ENCODE data around the gene OGFR.
A peak's percentile ranks its signal among the peaks of the same experiment; 100 is the strongest.

OGFR gene

GRCh38 chr20:62797671-62798532 lies 6.7 kb upstream of the OGFR start:
- Histone ChIP-seq H3K4me1 (ENCODE audit: insufficient read depth, low read length) (peaks cover 4% of the 10 kb centered on the region; the same call in 1 of the 2 replicates), H3K27ac (ENCODE audit: low read length) (no peak overlapping the region), H3K9ac (ENCODE audit: low read depth, low read length) (no peak overlapping the region), H3K36me3 (ENCODE audit: insufficient read depth, low read depth, low read length) (peaks cover 33% of the 10 kb centered on the region), H3K4me3 (ENCODE audit: low read length) (no peak overlapping the region), H3K9me3 (ENCODE audit: insufficient read depth, low read depth, low read length) (no peaks in the 10 kb centered on the region), H3K27me3 (ENCODE audit: insufficient read depth, low read length) (peaks cover 30% of the 10 kb centered on the region)

GRCh38 chr20:62799036-62799435 lies 5.6 kb upstream of the OGFR start:
- no peaks in the 10 kb centered on the region for H3K9me3 ChIP-seq (ENCODE audit: insufficient read depth, low read depth, low read length)
- no peak overlapping the region for H3K9ac ChIP-seq (ENCODE audit: low read depth, low read length)
- H3K4me1 ChIP-seq (ENCODE audit: insufficient read depth, low read length) = peaks cover under 1% of the 10 kb centered on the region; the same call in 1 of the 2 replicates
- no peak overlapping the region for H3K4me3 ChIP-seq (ENCODE audit: low read length)
- no peak overlapping the region for H3K27ac ChIP-seq (ENCODE audit: low read length)
- peaks cover 33% of the 10 kb centered on the region for H3K36me3 ChIP-seq (ENCODE audit: insufficient read depth, low read depth, low read length)
- peaks cover 26% of the 10 kb centered on the region for H3K27me3 ChIP-seq (ENCODE audit: insufficient read depth, low read length)

- H3K27me3 ChIP-seq (ENCODE audit: insufficient read depth, low read length) = peaks cover 28% of the 10 kb centered on the region
- H3K4me3 ChIP-seq (ENCODE audit: low read length) = no peak overlapping the region
- H3K9me3 ChIP-seq (ENCODE audit: insufficient read depth, low read depth, low read length) = no peaks in the 10 kb centered on the region
- peaks cover 33% of the 10 kb centered on the region for H3K36me3 ChIP-seq (ENCODE audit: insufficient read depth, low read depth, low read length)
- peaks cover 3% of the 10 kb centered on the region; the same call in 1 of the 2 replicates for H3K4me1 ChIP-seq (ENCODE audit: insufficient read depth, low read length)
- no peak overlapping the region for H3K9ac ChIP-seq (ENCODE audit: low read depth, low read length)
- no peak overlapping the region for H3K27ac ChIP-seq (ENCODE audit: low read length)
These were observed 5.2 kb upstream of the OGFR start for GRCh38 chr20:62799459-62799858.

GRCh38 chr20:62799873-62800272 lies 4.8 kb upstream of the OGFR start:
- H3K27ac ChIP-seq (ENCODE audit: low read length) = no peak overlapping the region
- no peaks in the 10 kb centered on the region for H3K9me3 ChIP-seq (ENCODE audit: insufficient read depth, low read depth, low read length)
- H3K4me1 ChIP-seq (ENCODE audit: insufficient read depth, low read length) = peaks cover 3% of the 10 kb centered on the region; the same call in 1 of the 2 replicates
- peaks cover 33% of the 10 kb centered on the region for H3K36me3 ChIP-seq (ENCODE audit: insufficient read depth, low read depth, low read length)
- H3K27me3 ChIP-seq (ENCODE audit: insufficient read depth, low read length) = peaks cover 24% of the 10 kb centered on the region
- H3K4me3 ChIP-seq (ENCODE audit: low read length) = no peak overlapping the region
- no peak overlapping the region for H3K9ac ChIP-seq (ENCODE audit: low read depth, low read length)

- Histone ChIP-seq H3K4me3 (ENCODE audit: low read length) (no peak overlapping the region), H3K9me3 (ENCODE audit: insufficient read depth, low read depth, low read length) (no peaks in the 10 kb centered on the region), H3K4me1 (ENCODE audit: insufficient read depth, low read length) (peaks cover 3% of the 10 kb centered on the region; the same call in 1 of the 2 replicates)
These were observed 4.0 kb upstream of the OGFR start for GRCh38 chr20:62800314-62801259.

GRCh38 chr20:62801284-62802010 lies 3.2 kb upstream of the OGFR start:
- Histone ChIP-seq H3K4me3 (ENCODE audit: low read length) (no peak overlapping the region), H3K9ac (ENCODE audit: low read depth, low read length) (no peak overlapping the region), H3K36me3 (ENCODE audit: insufficient read depth, low read depth, low read length) (peaks cover 33% of the 10 kb centered on the region), H3K9me3 (ENCODE audit: insufficient read depth, low read depth, low read length) (no peaks in the 10 kb centered on the region), H3K27ac (ENCODE audit: low read length) (no peak overlapping the region), H3K4me1 (ENCODE audit: insufficient read depth, low read length) (peaks cover 3% of the 10 kb centered on the region; the same call in 1 of the 2 replicates), H3K27me3 (ENCODE audit: insufficient read depth, low read length) (peaks cover 11% of the 10 kb centered on the region)

More at GRCh38 chr20:62800314-62801259, 4.0 kb upstream of the OGFR start:
- H3K36me3 ChIP-seq (ENCODE audit: insufficient read depth, low read depth, low read length) = peaks cover 33% of the 10 kb centered on the region
- H3K27ac ChIP-seq (ENCODE audit: low read length) = no peak overlapping the region
- peaks cover 17% of the 10 kb centered on the region for H3K27me3 ChIP-seq (ENCODE audit: insufficient read depth, low read length)
- no peak overlapping the region for H3K9ac ChIP-seq (ENCODE audit: low read depth, low read length)

GRCh38 chr20:62802026-62802712 lies 2.5 kb upstream of the OGFR start:
- H3K36me3 ChIP-seq (ENCODE audit: insufficient read depth, low read depth, low read length) = peaks cover 33% of the 10 kb centered on the region
- H3K27ac ChIP-seq (ENCODE audit: low read length) = no peak overlapping the region
- no peak overlapping the region for H3K9ac ChIP-seq (ENCODE audit: low read depth, low read length)
- no peaks in the 10 kb centered on the region for H3K9me3 ChIP-seq (ENCODE audit: insufficient read depth, low read depth, low read length)
- peaks cover 11% of the 10 kb centered on the region for H3K27me3 ChIP-seq (ENCODE audit: insufficient read depth, low read length)
- peaks cover 3% of the 10 kb centered on the region; the same call in 1 of the 2 replicates for H3K4me1 ChIP-seq (ENCODE audit: insufficient read depth, low read length)
- H3K4me3 ChIP-seq (ENCODE audit: low read length) = no peak overlapping the region

GRCh38 chr20:62804021-62804626 lies 511 bp upstream of the OGFR start:
- peaks cover 27% of the 10 kb centered on the region for H3K36me3 ChIP-seq (ENCODE audit: insufficient read depth, low read depth, low read length)
- H3K27ac ChIP-seq (ENCODE audit: low read length) = no peak overlapping the region
- peaks cover 11% of the 10 kb centered on the region for H3K27me3 ChIP-seq (ENCODE audit: insufficient read depth, low read length)
- no peak overlapping the region for H3K9ac ChIP-seq (ENCODE audit: low read depth, low read length)
- H3K4me3 ChIP-seq (ENCODE audit: low read length) = peak overlapping the region; percentile 59; the same call in 1 of the 2 replicates
- no peaks in the 10 kb centered on the region for H3K9me3 ChIP-seq (ENCODE audit: insufficient read depth, low read depth, low read length)
- peaks cover 3% of the 10 kb centered on the region; the same call in 1 of the 2 replicates for H3K4me1 ChIP-seq (ENCODE audit: insufficient read depth, low read length)

- no peaks in the 10 kb centered on the region for H3K9me3 ChIP-seq (ENCODE audit: insufficient read depth, low read depth, low read length)
- peaks cover 27% of the 10 kb centered on the region for H3K36me3 ChIP-seq (ENCODE audit: insufficient read depth, low read depth, low read length)
- peaks cover 3% of the 10 kb centered on the region; the same call in 1 of the 2 replicates for H3K4me1 ChIP-seq (ENCODE audit: insufficient read depth, low read length)
- peak overlapping the region; percentile 74; the same call in 1 of the 2 replicates for H3K4me3 ChIP-seq (ENCODE audit: low read length)
- no peak overlapping the region for H3K9ac ChIP-seq (ENCODE audit: low read depth, low read length)
- H3K27me3 ChIP-seq (ENCODE audit: insufficient read depth, low read length) = peaks cover 11% of the 10 kb centered on the region
- no peak overlapping the region for H3K27ac ChIP-seq (ENCODE audit: low read length)
These were observed 598 bp downstream of the OGFR start for GRCh38 chr20:62805155-62805710.

- no peak overlapping the region for H3K9ac ChIP-seq (ENCODE audit: low read depth, low read length)
- H3K4me3 ChIP-seq (ENCODE audit: low read length) = peak overlapping the region; percentile 65; the same call in 1 of the 2 replicates
- H3K9me3 ChIP-seq (ENCODE audit: insufficient read depth, low read depth, low read length) = no peaks in the 10 kb centered on the region
- peaks cover 24% of the 10 kb centered on the region for H3K36me3 ChIP-seq (ENCODE audit: insufficient read depth, low read depth, low read length)
- H3K4me1 ChIP-seq (ENCODE audit: insufficient read depth, low read length) = peaks cover 3% of the 10 kb centered on the region; the same call in 1 of the 2 replicates
- H3K27me3 ChIP-seq (ENCODE audit: insufficient read depth, low read length) = peaks cover 11% of the 10 kb centered on the region
- H3K27ac ChIP-seq (ENCODE audit: low read length) = no peak overlapping the region
These were observed 1.2 kb downstream of the OGFR start for GRCh38 chr20:62805711-62806382.

Measured in iPS-20b (cell line).